ENCODE measurements around the gene ZNF384. TPM values are rescaled to one million over a fixed set of nuclear protein-coding genes. Genes with fewer than 3 reads are reported as not detected.

ZNF384 gene
- polyA plus RNA-seq, 1 donor (not counting 4 experiments of a cell fraction or from before 2014, with no cell fraction given): 29.0 TPM

DNA sequence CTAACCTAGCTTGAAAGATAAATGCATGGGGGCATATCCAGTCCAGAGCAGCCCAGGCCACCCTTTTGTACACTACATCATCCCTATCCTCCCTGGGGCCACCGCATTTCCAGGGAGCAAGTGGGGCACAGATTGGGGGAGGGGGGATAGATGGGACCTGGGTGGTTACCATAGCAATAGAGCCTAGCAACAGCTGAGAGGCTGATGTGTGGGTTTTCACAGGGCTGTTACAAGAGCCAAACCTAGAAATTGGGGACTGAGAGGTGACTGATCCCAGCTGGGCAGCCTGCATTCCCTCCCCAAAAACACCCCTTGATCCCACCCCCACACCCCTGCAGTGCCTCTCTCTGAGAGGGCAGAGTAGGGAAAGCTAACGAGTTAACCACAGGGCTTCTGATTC lies 3.7 kb upstream of the ZNF384 start:
- H3K4me3 ChIP-seq (ENCODE audit: control insufficient read depth in 2 of 3, extremely low read depth in 1 of 3, insufficient read depth in 2 of 3, low read depth in 1 of 3, low read length in 3 of 3): no peak overlapping the region
- no peak overlapping the region for H3K9ac ChIP-seq (ENCODE audit: control insufficient read depth, extremely low read depth, insufficient read depth, low read length)
- H3K9me3 ChIP-seq (ENCODE audit: control insufficient read depth, low read depth, low read length): no peaks in the 10 kb centered on the region
- TF ChIP-seq, protein P1, sequence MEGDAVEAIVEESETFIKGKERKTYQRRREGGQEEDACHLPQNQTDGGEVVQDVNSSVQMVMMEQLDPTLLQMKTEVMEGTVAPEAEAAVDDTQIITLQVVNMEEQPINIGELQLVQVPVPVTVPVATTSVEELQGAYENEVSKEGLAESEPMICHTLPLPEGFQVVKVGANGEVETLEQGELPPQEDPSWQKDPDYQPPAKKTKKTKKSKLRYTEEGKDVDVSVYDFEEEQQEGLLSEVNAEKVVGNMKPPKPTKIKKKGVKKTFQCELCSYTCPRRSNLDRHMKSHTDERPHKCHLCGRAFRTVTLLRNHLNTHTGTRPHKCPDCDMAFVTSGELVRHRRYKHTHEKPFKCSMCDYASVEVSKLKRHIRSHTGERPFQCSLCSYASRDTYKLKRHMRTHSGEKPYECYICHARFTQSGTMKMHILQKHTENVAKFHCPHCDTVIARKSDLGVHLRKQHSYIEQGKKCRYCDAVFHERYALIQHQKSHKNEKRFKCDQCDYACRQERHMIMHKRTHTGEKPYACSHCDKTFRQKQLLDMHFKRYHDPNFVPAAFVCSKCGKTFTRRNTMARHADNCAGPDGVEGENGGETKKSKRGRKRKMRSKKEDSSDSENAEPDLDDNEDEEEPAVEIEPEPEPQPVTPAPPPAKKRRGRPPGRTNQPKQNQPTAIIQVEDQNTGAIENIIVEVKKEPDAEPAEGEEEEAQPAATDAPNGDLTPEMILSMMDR (optimal IDR thresholded peaks at IDR 0.05 in 1 of 3, IDR thresholded peaks at IDR 0.05 in 1 of 3, conservative IDR thresholded peaks at IDR 0.05 in 1 of 3; ENCODE audit: extremely low read depth in 1 of 3, insufficient read depth in 2 of 3, low read length in 3 of 3): no peak
- TF ChIP-seq EZH2 (IDR thresholded peaks at IDR 0.05; ENCODE audit: low read length): no peak
- FAIRE-seq: no peak
- H3K4me1 ChIP-seq (ENCODE audit: control insufficient read depth, extremely low read depth, insufficient read depth, low read length): peaks cover 16% of the 10 kb centered on the region
- no peaks in the 10 kb centered on the region for H4K20me1 ChIP-seq (ENCODE audit: control insufficient read depth, extremely low read depth, insufficient read depth, low read length)
- H2AFZ ChIP-seq (ENCODE audit: control insufficient read depth, low read length): no peak overlapping the region
- H3K36me3 ChIP-seq (ENCODE audit: control insufficient read depth in 2 of 2, extremely low read depth in 1 of 2, insufficient read depth in 2 of 2, low read length in 2 of 2): no peaks in the 10 kb centered on the region
- dilution Hi-C loops (cut with MboI; ENCODE audit: extremely low pct_ligation_motif_present, low sequenced_read_pairs): no loop called here
- no peak overlapping the region for H3K4me2 ChIP-seq (ENCODE audit: control insufficient read depth, extremely low read depth, insufficient read depth, low read depth, low read length)
- DNase-seq (ENCODE audit: low read depth, low spot score): no peak
- peaks cover 23% of the 10 kb centered on the region for H3K79me2 ChIP-seq (ENCODE audit: control insufficient read depth, insufficient read depth, low read length)
- H3K27ac ChIP-seq (ENCODE audit: control insufficient read depth, insufficient read depth, low read length): no peak overlapping the region
- peaks cover under 1% of the 10 kb centered on the region for H3K27me3 ChIP-seq (ENCODE audit: control insufficient read depth, extremely low read depth, insufficient read depth, low read length)
- H3K9me1 ChIP-seq (ENCODE audit: control insufficient read depth, extremely low read depth, insufficient read depth, low read length): no peaks in the 10 kb centered on the region

DNA sequence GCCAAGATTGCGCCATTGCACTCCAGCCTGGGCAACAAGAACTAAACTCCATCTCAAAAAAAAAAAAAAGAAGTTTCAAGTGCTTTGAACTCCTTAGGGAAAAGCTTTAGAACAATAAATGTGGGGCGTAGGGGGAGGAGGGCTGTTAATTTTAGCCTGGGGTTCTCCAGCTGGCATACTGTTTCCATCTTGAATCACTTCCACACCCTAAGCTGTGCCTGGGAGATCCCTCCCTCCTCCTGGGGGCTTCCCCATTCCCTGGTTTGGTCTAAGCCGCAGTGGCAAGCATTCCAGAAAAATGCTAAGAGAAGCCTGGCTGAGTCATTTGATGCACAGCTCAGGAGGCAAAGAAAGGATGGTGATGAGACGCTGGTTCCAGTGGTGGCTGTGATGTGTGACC lies 2.3 kb upstream of the ZNF384 start:
- TF ChIP-seq, protein P1 (optimal IDR thresholded peaks at IDR 0.05 in 1 of 3, IDR thresholded peaks at IDR 0.05 in 1 of 3, conservative IDR thresholded peaks at IDR 0.05 in 1 of 3; ENCODE audit: extremely low read depth in 1 of 3, insufficient read depth in 2 of 3, low read length in 3 of 3): no peak
- TF ChIP-seq EZH2 (IDR thresholded peaks at IDR 0.05; ENCODE audit: low read length): no peak
- H3K4me1 ChIP-seq (ENCODE audit: control insufficient read depth, extremely low read depth, insufficient read depth, low read length): peaks cover 21% of the 10 kb centered on the region
- H4K20me1 ChIP-seq (ENCODE audit: control insufficient read depth, extremely low read depth, insufficient read depth, low read length): no peaks in the 10 kb centered on the region
- H3K27me3 ChIP-seq (ENCODE audit: control insufficient read depth, extremely low read depth, insufficient read depth, low read length): no peaks in the 10 kb centered on the region
- FAIRE-seq (peak; percentile 20), DNase-seq (ENCODE audit: low read depth, low spot score) (no peak)
- H3K9ac ChIP-seq (ENCODE audit: control insufficient read depth, extremely low read depth, insufficient read depth, low read length): no peak overlapping the region
- no peak overlapping the region for H3K4me2 ChIP-seq (ENCODE audit: control insufficient read depth, extremely low read depth, insufficient read depth, low read depth, low read length)
- H3K4me3 ChIP-seq (ENCODE audit: control insufficient read depth in 2 of 3, extremely low read depth in 1 of 3, insufficient read depth in 2 of 3, low read depth in 1 of 3, low read length in 3 of 3): no peak overlapping the region
- H3K36me3 ChIP-seq (ENCODE audit: control insufficient read depth in 2 of 2, extremely low read depth in 1 of 2, insufficient read depth in 2 of 2, low read length in 2 of 2): no peaks in the 10 kb centered on the region
- H3K9me3 ChIP-seq (ENCODE audit: control insufficient read depth, low read depth, low read length): no peaks in the 10 kb centered on the region
- dilution Hi-C loops (cut with MboI; ENCODE audit: extremely low pct_ligation_motif_present, low sequenced_read_pairs): no loop called here
- no peak overlapping the region for H3K27ac ChIP-seq (ENCODE audit: control insufficient read depth, insufficient read depth, low read length)
- H3K9me1 ChIP-seq (ENCODE audit: control insufficient read depth, extremely low read depth, insufficient read depth, low read length): no peaks in the 10 kb centered on the region
- H3K79me2 ChIP-seq (ENCODE audit: control insufficient read depth, insufficient read depth, low read length): peaks cover 36% of the 10 kb centered on the region
- H2AFZ ChIP-seq (ENCODE audit: control insufficient read depth, low read length): no peak overlapping the region
